ENCODE results near the gene HAGHL. TPM values are rescaled to one million over a fixed set of nuclear protein-coding genes. Genes with fewer than 3 reads are reported as not detected.

Gene HAGHL
- total and polyA plus RNA-seq, 2 experiments from 2014 or later = 21.6 to 35.3 TPM

DNA sequence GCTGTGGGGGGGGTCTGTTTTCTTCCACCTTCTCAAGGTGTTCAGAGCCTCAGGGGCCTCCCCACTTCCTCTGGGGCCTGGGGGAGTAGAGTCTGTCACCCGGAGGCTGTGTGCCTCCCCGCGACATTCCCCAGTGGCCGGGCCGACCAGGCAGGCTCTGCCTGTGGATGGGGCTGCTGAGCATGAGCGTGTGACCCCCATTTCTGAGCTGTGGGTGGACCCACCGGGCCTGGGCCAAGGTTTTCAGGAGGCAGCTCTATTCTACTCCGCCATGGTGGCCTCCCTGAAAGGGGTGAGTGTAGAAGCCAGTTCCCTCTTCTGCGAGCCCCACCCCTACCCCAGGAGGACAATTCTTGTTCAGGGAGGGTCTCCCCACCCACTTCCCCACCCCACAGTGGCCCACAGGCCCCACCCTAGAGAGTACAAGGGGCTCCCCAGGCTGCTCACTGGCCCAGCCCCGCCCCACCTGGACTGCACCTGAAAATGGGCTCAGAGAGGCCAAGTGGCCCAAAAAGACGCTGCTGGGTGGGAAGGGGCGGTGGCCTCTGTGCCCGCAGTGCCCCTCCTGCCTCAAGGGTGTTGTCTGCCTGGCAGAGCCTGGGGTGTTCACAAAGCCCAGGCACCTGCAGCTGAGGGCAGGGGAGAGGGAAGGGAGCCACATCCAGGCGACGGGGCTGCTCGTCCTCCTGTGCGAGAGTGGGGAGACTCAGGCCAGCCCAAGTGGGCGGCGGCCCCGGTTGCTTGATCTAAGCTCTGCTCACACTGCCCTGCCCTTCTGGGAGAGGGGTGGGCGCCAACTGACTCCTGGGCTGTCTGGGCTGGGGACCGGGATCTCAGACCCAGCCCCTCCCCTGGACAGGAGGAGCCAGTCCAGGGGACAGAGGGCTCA lies 35.0 kb downstream of the HAGHL start:
- H3K27me3 ChIP-seq (ENCODE audit: insufficient read depth) = no peaks in the 10 kb centered on the region
- H3K27ac ChIP-seq (ENCODE audit: low read depth) = no peak overlapping the region
- H3K4me3 ChIP-seq = no peak overlapping the region
- DNase-seq (ENCODE audit: low spot score) = no peak
- Mint-ChIP-seq H3K4me1 (no peaks in the 10 kb centered on the region; the same call in 1 of the 3 replicates), H3K27ac (no peak overlapping the region), H3K36me3 (ENCODE audit: low read depth) (no peaks in the 10 kb centered on the region), H3K9me3 (no peaks in the 10 kb centered on the region; the same call in 2 of the 3 replicates), H3K27me3 (ENCODE audit: insufficient read depth, low read depth, poor library complexity) (peaks cover 15% of the 10 kb centered on the region), H3K4me3 (no peak overlapping the region)
- H4K20me1 ChIP-seq (replicated peaks; ENCODE audit: insufficient read depth) = no peaks in the 10 kb centered on the region
- no peaks in the 10 kb centered on the region for H3K4me1 ChIP-seq (ENCODE audit: insufficient read depth)
- H2AFZ ChIP-seq = no peak overlapping the region
- no peaks in the 10 kb centered on the region for H3K36me3 ChIP-seq (ENCODE audit: insufficient read depth)
- ATAC-seq = peak; percentile 26
- H3F3A ChIP-seq (replicated peaks; ENCODE audit: low read depth) = no peaks in the 10 kb centered on the region
- H3K4me2 ChIP-seq = no peak overlapping the region
- no peaks in the 10 kb centered on the region for H3K9me2 ChIP-seq (ENCODE audit: insufficient read depth)
- H3K79me2 ChIP-seq (replicated peaks; ENCODE audit: insufficient read depth) = no peaks in the 10 kb centered on the region
- no peak for TF ChIP-seq EZH2 (IDR thresholded peaks at IDR 0.05; ENCODE audit: low read depth, unreplicated experiment)

DNA sequence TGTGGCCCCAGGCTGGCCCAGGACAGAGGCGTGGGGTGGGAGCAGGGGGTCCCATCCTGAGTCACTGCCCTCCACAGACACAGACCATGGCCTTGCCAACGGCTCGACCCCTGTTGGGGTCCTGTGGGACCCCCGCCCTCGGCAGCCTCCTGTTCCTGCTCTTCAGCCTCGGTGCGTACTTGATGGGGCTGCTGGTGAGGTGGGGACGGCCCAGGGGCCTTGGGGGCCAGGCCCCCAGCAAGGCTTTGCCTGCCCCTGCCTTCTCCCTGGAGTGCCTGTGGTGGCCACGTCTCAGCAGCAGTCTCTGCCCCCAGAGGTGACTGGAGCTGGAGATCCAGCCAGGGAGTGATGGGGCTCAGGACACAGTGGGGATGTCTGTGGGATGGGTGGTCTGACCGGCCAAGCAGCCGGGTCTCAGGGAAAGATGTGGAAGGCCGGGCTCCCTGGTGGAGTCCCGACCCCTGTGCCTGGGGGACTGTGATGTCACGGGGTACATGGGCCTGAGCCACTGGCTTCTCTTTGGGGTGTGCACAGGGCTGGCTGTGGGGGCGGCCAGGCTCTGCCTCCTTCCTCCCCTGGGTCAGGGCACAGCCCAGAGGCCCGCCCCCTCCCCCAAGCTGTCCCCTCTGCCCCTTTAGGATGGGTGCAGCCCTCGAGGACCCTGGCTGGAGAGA lies 35.8 kb downstream of the HAGHL start:
- Mint-ChIP-seq H3K9me3 (no peaks in the 10 kb centered on the region; the same call in 2 of the 3 replicates), H3K27ac (no peak overlapping the region), H3K4me3 (no peak overlapping the region), H3K36me3 (ENCODE audit: low read depth) (no peaks in the 10 kb centered on the region), H3K4me1 (no peaks in the 10 kb centered on the region; the same call in 1 of the 3 replicates), H3K27me3 (ENCODE audit: insufficient read depth, low read depth, poor library complexity) (peaks cover 15% of the 10 kb centered on the region)
- no peak overlapping the region for H2AFZ ChIP-seq
- TF ChIP-seq POLR2AphosphoS5 (IDR thresholded peaks at IDR 0.05; ENCODE audit: low read depth) (no peak), EZH2phosphoT487 (IDR thresholded peaks at IDR 0.05; ENCODE audit: unreplicated experiment) (no peak), STAT1 (IDR thresholded peaks at IDR 0.05; ENCODE audit: unreplicated experiment) (no peak), JUNB (IDR thresholded peaks at IDR 0.05; ENCODE audit: unreplicated experiment) (no peak), ZNF331 (CRISPR knock-in tag; IDR thresholded peaks at IDR 0.05; ENCODE audit: low read depth) (no peak), NANOG (IDR thresholded peaks at IDR 0.05; ENCODE audit: borderline replicate concordance) (no peak), EZH2 (IDR thresholded peaks at IDR 0.05; ENCODE audit: low read depth, unreplicated experiment) (no peak), ZNF114 (CRISPR knock-in tag; IDR thresholded peaks at IDR 0.05) (no peak)
- TF ChIP-seq, protein P1, sequence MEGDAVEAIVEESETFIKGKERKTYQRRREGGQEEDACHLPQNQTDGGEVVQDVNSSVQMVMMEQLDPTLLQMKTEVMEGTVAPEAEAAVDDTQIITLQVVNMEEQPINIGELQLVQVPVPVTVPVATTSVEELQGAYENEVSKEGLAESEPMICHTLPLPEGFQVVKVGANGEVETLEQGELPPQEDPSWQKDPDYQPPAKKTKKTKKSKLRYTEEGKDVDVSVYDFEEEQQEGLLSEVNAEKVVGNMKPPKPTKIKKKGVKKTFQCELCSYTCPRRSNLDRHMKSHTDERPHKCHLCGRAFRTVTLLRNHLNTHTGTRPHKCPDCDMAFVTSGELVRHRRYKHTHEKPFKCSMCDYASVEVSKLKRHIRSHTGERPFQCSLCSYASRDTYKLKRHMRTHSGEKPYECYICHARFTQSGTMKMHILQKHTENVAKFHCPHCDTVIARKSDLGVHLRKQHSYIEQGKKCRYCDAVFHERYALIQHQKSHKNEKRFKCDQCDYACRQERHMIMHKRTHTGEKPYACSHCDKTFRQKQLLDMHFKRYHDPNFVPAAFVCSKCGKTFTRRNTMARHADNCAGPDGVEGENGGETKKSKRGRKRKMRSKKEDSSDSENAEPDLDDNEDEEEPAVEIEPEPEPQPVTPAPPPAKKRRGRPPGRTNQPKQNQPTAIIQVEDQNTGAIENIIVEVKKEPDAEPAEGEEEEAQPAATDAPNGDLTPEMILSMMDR (conservative IDR thresholded peaks at IDR 0.05; ENCODE audit: low read depth in 2 of 2) = no peak
- TF ChIP-seq, protein P2, sequence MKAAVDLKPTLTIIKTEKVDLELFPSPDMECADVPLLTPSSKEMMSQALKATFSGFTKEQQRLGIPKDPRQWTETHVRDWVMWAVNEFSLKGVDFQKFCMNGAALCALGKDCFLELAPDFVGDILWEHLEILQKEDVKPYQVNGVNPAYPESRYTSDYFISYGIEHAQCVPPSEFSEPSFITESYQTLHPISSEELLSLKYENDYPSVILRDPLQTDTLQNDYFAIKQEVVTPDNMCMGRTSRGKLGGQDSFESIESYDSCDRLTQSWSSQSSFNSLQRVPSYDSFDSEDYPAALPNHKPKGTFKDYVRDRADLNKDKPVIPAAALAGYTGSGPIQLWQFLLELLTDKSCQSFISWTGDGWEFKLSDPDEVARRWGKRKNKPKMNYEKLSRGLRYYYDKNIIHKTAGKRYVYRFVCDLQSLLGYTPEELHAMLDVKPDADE (IDR thresholded peaks at IDR 0.05) = no peak
- H3K9me2 ChIP-seq (ENCODE audit: insufficient read depth) = no peaks in the 10 kb centered on the region
- H3K79me2 ChIP-seq (replicated peaks; ENCODE audit: insufficient read depth) = no peaks in the 10 kb centered on the region
- H3K4me2 ChIP-seq = no peak overlapping the region
- H3K4me3 ChIP-seq = no peak overlapping the region
- H3K27ac ChIP-seq (ENCODE audit: low read depth) = no peak overlapping the region
- DNase-seq (ENCODE audit: low spot score) = no peak
- no peaks in the 10 kb centered on the region for H3K4me1 ChIP-seq (ENCODE audit: insufficient read depth)
- no peaks in the 10 kb centered on the region for H3F3A ChIP-seq (replicated peaks; ENCODE audit: low read depth)
- H4K20me1 ChIP-seq (replicated peaks; ENCODE audit: insufficient read depth) = no peaks in the 10 kb centered on the region
- H3K36me3 ChIP-seq (ENCODE audit: insufficient read depth) = no peaks in the 10 kb centered on the region
- ATAC-seq = no peak
- no peaks in the 10 kb centered on the region for H3K27me3 ChIP-seq (ENCODE audit: insufficient read depth)
